ENCODE measurements around the gene CAT.

CAT gene

DNA sequence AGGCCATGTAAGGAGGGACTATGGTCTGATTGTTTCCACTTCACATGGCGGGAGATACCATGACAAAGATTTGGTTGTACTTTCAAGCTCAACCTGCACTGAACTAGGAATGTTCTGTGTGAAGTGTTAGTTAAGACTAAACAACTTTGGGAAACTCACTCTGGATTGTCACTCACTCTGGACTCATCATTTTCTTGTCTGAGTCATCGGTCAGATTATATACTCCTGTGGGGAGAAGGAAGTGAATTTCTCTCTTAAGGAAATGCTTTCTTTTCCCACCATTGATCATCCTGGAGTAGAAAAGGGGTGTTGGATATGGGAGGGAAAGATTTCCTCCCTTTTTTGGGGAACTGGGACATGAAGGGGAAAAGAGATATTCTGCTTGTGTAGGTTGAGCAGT lies 26.9 kb upstream of the CAT start:
- H3K4me3 ChIP-seq (replicated peaks; ENCODE audit: low read depth, low read length) = no peak overlapping the region
- TF ChIP-seq, protein P1, sequence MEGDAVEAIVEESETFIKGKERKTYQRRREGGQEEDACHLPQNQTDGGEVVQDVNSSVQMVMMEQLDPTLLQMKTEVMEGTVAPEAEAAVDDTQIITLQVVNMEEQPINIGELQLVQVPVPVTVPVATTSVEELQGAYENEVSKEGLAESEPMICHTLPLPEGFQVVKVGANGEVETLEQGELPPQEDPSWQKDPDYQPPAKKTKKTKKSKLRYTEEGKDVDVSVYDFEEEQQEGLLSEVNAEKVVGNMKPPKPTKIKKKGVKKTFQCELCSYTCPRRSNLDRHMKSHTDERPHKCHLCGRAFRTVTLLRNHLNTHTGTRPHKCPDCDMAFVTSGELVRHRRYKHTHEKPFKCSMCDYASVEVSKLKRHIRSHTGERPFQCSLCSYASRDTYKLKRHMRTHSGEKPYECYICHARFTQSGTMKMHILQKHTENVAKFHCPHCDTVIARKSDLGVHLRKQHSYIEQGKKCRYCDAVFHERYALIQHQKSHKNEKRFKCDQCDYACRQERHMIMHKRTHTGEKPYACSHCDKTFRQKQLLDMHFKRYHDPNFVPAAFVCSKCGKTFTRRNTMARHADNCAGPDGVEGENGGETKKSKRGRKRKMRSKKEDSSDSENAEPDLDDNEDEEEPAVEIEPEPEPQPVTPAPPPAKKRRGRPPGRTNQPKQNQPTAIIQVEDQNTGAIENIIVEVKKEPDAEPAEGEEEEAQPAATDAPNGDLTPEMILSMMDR (IDR thresholded peaks at IDR 0.05; ENCODE audit: low read length, missing control alignments) = no peak
- DNase-seq (ENCODE audit: low read depth) = no peak

DNA sequence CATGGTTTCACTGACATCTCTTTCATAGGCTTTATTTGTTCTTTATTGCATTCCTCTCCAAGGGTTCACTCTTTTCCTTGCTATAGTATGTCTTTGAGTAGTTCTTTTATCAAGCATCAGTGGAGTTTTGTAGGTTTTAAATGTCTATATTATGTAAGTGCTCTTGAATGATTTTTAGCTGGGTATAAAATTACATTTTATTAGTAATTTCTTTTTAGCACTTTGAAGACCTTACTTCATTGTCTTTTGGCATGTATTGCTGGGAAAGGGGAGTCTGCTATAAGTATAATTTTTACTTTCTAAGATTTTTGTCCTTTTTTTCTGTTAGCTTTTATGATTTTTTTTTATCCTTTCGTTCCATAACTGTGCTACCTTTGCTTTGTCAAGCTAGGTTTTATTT lies 25.5 kb upstream of the CAT start:
- no peak overlapping the region for H3K4me3 ChIP-seq (replicated peaks; ENCODE audit: low read depth, low read length)
- no peak for DNase-seq (ENCODE audit: low read depth)
- TF ChIP-seq, protein P1 (IDR thresholded peaks at IDR 0.05; ENCODE audit: low read length, missing control alignments) = no peak

DNA sequence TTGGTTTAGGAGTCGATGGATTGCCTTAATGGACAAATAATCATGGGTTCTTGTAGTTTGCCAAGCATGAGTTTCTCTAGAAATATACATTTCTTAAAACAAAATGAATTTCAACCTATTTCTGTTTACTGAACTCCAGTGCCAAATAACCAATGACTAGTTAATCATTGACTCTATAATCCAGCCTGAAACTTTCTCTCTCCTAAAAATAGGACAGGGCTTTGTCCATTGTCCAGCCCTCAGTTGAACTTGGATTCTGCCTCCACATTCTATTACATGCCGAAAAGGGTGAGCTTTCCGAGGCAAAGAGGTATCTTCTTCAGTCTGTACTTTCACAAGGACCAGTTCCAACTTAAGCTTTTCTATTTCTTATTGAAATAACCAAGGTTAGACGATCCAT lies 23.2 kb upstream of the CAT start:
- TF ChIP-seq, protein P1 (IDR thresholded peaks at IDR 0.05; ENCODE audit: low read length, missing control alignments) = no peak

DNA sequence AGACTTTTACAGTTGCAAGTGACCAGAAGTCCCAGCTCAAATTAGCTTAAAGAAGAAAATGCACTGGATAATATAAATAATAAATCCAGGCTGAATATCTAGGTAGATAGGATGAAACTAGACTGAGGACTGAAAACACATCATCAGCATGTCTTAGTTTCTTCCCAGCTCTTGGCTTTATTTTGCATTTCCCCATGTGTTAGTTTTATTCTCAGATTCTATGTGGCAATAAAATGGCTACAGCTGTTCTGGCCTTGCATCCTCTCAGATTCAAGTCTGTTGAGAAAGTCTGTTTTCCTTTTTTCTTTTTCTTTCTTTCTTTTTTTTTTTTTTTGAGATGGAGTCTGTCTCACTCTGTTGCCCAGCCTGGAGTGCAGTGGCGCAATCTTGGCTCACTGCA lies 22.6 kb upstream of the CAT start:
- H3K4me3 ChIP-seq (replicated peaks; ENCODE audit: low read depth, low read length) = no peak overlapping the region
- no peak for DNase-seq (ENCODE audit: low read depth)
- TF ChIP-seq, protein P1 (IDR thresholded peaks at IDR 0.05; ENCODE audit: low read length, missing control alignments) = no peak

More for the DNA sequence above, 23.2 kb upstream of the CAT start:
- no peak overlapping the region for H3K4me3 ChIP-seq (replicated peaks; ENCODE audit: low read depth, low read length)
- DNase-seq (ENCODE audit: low read depth) = no peak

DNA sequence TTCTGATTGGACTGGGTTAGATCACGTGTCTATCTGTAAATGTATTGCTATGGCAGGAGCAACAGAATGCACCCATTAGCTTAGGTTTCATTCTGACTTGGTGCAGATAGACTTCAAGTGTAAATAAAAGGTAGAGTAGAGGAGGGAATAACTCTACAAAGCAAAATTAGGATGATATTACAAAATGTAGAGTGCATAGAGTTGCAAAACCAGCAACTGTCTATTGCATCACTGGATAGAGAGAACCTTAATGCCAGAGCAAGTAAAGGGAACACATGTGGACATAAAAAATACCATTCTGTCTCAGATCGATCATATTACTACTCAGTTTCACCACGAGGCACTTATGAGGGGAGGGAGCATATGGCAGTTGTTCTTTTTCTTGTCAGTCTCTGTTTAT lies 22.0 kb upstream of the CAT start:
- TF ChIP-seq, protein P1 (IDR thresholded peaks at IDR 0.05; ENCODE audit: low read length, missing control alignments) = no peak
- H3K4me3 ChIP-seq (replicated peaks; ENCODE audit: low read depth, low read length) = no peak overlapping the region
- DNase-seq (ENCODE audit: low read depth) = peak; percentile 20

DNA sequence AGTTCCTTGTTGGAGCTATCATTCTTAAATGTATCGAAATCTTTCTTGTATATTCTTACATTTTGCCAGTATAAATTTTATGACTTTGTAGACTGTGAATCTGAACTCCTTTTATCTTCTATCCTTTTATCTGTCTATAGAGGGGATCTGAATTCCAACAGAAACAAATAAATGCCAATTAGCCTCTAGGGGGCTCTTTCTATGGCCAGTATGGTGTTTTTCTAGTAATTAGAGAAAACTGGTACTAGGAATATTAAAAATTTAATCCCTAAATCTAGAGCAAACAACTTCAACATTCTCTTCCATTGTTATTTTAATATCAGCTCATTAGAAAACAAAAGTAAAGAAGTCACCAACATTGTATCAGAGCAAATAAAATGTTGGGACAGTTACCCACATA lies 21.5 kb upstream of the CAT start:
- TF ChIP-seq, protein P1 (IDR thresholded peaks at IDR 0.05; ENCODE audit: low read length, missing control alignments) = peak; percentile 19
- no peak for DNase-seq (ENCODE audit: low read depth)
- no peak overlapping the region for H3K4me3 ChIP-seq (replicated peaks; ENCODE audit: low read depth, low read length)

DNA sequence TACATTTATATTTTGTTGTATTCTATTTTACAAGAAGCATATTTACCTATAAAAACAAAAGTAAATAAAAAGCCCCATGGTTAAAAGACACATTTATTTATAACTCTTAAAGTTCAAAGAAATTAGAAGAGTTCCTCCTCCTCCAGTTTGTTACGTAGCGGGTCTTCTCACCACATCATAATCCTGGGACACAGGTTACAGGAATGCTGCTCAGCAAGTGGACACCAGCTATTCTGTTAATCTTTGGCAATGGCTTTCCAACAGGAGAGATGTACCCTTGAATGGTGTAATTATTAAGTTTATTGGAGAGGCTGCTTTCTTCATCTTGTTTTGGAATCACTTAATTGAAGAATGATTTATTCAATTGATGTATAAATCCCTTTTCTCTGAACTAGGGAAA lies 19.6 kb upstream of the CAT start:
- no peak for DNase-seq (ENCODE audit: low read depth)
- TF ChIP-seq, protein P1 (IDR thresholded peaks at IDR 0.05; ENCODE audit: low read length, missing control alignments) = no peak
- no peak overlapping the region for H3K4me3 ChIP-seq (replicated peaks; ENCODE audit: low read depth, low read length)
